Stromal cell of bone marrow (primary cell): Measurements from ENCODE around the gene SBK2.
A peak's percentile ranks its signal among the peaks of the same experiment; 100 is the strongest.
"Not testable (repeated sequence)": the region's sequence is repeated elsewhere in the genome, so short reads cannot be mapped to it uniquely, and the experiment has no call there.

Experiments
- DNase-seq: peaks from one replicate; pipeline ENCODE4 v3.0.0-alpha.2; 2012; ENCODE audit warnings: low read depth

SBK2 gene

GRCh38 chr19:55535173-55535964 lies 1.6 kb downstream of the SBK2 start:
- DNase-seq, result no peak

GRCh38 chr19:55534280-55534679 lies 2.7 kb downstream of the SBK2 start:
- not testable (repeated sequence) for DNase-seq

- DNase-seq, result no peak
Measured at GRCh38 chr19:55530996-55531395, 5.9 kb downstream of the SBK2 start.

GRCh38 chr19:55529636-55530234 lies 7.2 kb downstream of the SBK2 start:
- DNase-seq, result no peak

- no peak for DNase-seq
Measured at GRCh38 chr19:55528030-55528803, 8.7 kb downstream of the SBK2 start.

- DNase-seq, result no peak
Measured at GRCh38 chr19:55527197-55528029, 9.5 kb downstream of the SBK2 start.

GRCh38 chr19:55526216-55527196 lies 10.4 kb downstream of the SBK2 start:
- no peak for DNase-seq

- DNase-seq, result no peak
Measured at GRCh38 chr19:55525289-55526101, 11.4 kb downstream of the SBK2 start.

GRCh38 chr19:55520691-55521292 lies 16.1 kb downstream of the SBK2 start:
- no peak for DNase-seq

- peak; percentile 67 for DNase-seq
Measured at GRCh38 chr19:55519451-55520311, 17.3 kb downstream of the SBK2 start.

- DNase-seq, result peak; percentile 78
Measured at GRCh38 chr19:55516878-55517620, 19.9 kb downstream of the SBK2 start.

GRCh38 chr19:55508120-55508519 lies 28.8 kb downstream of the SBK2 start:
- no peak for DNase-seq

GRCh38 chr19:55504981-55505380 lies 32.0 kb downstream of the SBK2 start:
- no peak for DNase-seq

GRCh38 chr19:55504252-55504603 lies 32.7 kb downstream of the SBK2 start:
- no peak for DNase-seq

- DNase-seq, result peak; percentile 77
Measured at GRCh38 chr19:55503502-55504251, 33.3 kb downstream of the SBK2 start.

GRCh38 chr19:55503157-55503501 lies 33.8 kb downstream of the SBK2 start:
- DNase-seq, result no peak
